GM15510 (cell line): Measurements from ENCODE around the gene HOXA9.

Experiments used
- POLR2A ChIP-seq: IDR thresholded peaks from 3 replicates; pipeline ENCODE4 v1.6.1; 2011; ENCODE audit warnings: borderline replicate concordance; ENCODE audit not compliant: insufficient read length; ENCODE audit errors: extremely low read depth

HOXA9 gene

DNA sequence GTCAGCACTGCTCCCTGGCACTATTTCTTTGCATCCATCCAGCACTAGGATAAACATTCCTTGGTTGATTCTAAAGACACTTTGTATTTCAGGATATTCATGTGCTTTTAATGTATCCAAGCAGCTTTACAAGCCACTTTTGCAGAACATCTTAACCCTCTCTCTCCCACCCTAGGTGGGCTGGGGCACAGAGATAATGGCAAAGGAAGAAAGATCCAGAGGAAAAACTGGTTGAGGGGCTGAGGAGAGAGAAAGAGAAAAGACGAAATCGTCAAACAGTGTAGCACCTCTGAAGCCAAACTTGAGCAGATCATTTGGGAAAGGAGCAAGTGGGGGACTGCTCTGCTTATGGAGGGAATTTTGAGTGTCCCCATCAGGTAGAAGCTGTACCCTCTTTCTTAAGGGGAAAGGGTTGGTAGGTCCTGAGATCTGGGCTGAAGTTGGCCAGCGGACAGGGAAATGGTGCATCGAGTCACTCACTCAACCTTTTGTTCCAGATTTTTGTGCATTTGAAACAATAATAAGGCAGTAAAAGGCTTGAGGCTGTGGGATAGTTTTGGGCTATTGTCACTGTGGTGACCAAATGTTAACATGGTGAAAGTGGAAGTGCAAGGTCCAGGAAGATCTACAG lies 38.7 kb upstream of the HOXA9 start:
- no peak for TF ChIP-seq POLR2A

DNA sequence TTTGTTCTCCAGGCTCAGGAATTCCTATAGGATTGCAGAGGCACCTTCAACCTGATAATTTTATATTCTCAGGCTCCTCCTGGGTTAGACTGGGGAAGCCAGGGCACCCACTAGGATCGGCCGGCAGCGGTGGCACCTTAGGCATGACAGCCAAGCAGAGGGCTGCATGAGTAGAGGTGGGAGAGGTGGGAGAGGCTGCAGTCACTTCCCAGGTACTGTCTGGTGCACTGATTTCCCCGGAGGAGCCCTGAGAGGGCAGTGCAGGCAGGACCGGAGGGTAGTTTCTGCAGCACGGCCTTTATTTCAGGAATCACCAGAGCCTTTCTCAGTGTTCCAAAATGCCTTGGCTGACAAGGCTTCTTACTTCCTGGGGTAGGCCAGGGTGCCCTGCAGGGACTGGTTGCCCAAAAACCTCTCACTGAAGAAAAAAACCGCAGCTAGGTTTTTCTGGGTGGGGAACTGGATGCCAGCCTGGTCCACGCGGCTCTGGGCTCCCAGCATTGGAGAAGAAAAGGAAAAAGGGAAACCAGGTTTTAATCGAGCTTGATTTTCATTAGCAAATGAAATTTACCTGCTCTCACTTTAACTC lies 38.1 kb upstream of the HOXA9 start:
- TF ChIP-seq POLR2A, result no peak

DNA sequence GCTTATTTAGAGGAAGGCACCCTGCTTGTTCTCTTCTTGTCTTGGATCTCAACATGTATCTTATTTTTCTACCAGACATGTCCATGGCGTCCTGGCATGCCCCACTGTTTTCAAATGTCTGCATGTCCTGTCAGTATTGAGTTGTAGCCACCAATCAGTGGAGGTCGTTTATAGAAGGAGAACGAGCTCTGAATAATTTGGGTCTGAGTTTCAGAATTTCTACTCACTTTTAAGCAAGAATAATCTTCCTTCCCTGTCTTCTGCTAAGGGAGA lies 37.5 kb upstream of the HOXA9 start:
- TF ChIP-seq POLR2A, result no peak

DNA sequence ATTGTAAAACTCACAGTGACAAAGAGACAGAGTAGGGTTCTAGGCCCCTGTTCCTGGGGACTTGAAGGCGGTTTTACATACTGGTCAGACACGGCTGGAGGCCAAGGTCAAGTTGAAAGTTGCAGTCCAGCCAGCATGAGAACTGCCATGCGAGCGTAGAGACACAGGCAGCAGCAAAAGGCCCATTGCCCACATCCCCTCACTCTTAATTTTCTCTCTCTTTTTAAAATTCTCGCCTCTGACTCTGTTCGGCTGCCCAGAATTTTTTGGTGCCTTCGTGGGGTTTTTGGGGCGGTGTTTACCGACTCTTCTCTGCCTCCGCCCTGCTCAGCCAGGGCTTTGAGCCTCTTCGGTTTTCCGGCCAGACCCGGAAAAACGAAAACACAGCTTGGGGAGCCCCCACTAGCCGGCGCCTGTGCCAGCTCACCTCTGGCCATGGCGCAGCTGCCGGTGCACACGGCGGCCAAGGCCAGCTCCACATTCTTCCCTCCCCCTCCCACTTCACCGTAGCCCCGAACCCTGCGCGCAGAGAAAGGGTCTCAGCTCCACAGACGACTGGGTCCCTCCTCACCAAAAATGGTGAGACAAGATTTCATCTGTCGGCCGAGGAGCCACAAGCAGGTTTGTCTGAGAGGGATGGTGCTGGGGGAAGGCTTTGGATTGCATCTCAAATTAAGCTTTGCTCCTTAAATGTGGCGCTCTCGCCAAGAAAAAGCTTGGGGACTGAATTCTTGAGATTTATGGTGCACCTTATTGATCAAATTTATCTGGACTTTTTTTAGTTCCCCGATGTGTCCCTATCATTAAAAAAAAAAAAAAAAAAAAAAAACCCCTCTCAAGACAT lies 36.9 kb upstream of the HOXA9 start:
- no peak for TF ChIP-seq POLR2A

DNA sequence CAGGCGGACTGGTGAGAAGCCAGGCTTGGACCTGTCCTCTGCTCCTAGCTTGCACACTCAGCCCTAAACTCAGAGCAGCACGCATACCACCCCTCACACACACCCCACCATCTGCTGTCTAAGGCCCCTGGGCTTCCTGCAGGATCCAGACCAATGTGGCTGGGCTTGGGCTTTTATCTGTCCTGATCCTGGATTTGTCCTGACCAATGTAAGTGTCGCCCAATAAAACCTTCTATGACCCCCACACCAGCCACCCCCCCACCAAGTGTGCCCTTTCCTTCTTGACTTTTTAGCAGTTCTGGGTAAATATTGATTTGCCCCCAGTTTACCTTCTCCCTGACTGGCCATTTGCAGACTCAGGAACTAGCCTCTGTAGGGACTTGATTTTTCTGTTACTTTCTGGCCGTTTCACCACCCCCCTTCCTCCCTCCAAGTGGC lies 36.3 kb upstream of the HOXA9 start:
- TF ChIP-seq POLR2A, result no peak

DNA sequence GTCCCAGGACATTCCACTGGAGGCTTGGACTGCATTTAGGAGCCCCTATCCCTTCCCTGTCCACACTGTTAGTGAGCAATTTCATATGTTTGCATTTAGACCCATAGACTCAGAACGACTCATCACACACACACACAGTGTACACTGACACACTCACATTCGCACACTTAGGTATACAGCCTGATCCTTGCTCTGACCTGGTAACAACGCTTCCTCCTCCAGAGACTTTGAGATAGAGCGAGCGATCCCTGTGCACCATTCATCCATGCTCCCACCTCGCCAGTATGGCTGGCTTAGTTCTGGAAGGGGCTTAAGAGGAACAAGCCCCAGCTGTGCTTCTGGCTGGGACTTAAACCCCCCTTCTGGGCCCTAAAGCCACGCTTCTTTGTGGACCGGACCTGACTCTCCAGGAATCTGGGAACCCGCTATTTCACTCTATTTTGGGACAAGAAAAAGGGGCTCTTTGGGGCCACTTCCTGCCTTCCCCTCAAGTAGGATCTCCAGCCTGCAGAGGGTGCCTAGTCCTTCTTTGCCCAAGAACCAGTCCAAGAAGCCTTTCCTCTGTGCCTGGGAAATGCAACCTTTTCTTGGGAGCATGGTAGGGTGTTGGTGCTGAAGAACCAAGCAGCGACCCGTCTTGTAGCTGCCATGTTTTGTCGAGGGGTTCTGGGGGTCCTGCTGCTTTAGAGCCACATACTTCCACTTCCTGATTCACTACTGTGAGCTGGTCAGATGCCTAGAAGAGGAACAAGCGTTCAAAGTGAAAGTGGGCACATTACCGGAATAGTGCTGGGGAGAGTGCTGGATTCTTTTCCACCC lies 35.6 kb upstream of the HOXA9 start:
- no peak for TF ChIP-seq POLR2A

DNA sequence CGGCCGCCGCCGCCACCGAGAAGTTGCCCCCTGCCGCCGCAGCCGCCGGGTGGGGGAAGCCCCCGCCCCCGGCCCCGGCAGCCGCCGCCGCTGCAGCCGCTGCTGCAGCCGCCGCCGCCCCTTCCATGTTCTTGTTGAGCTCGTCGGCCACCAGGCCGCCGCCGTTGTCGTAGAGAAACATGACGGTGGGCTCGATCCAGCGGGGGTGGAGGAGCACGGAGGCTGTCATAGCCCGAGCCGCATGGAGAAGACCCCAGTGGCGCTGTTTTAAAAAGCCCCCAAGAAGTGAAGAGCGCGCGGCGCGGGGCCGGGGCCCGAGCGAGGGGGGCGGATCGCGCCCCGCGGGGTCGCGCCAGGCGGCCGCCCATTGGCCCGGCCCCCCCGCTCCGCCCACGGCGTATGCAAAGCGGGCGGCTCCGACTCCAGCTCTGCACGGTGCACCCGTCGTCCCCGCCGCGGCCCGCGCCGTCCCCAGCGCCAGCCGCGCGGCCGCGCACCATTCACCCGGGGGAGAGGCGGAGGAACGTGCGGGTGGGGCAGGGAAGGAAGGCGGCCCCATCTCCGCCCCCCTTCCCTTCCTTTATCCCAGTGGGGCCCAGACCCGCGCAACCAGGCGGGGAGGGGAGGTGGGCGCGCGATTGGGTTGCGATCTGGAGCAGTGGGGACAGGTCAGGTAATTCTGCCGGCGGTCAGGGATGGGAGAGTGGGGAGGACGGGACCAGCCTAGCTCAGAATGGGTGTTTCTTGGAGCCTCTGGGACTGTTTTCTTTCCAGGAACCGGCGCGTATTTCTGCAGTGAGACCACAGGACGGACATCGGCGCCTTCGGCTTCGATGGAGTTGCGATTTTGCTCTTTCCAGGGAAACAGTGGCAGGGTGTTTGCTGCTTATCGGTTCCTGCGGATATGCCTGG lies 34.8 kb upstream of the HOXA9 start, which contains the start of gene HOXA13:
Gene HOXA13 (minus strand): TSS at position 243 of the 912 bp plus-strand sequence. CDS start 14 bp downstream, at position 229.
- no peak for TF ChIP-seq POLR2A

DNA sequence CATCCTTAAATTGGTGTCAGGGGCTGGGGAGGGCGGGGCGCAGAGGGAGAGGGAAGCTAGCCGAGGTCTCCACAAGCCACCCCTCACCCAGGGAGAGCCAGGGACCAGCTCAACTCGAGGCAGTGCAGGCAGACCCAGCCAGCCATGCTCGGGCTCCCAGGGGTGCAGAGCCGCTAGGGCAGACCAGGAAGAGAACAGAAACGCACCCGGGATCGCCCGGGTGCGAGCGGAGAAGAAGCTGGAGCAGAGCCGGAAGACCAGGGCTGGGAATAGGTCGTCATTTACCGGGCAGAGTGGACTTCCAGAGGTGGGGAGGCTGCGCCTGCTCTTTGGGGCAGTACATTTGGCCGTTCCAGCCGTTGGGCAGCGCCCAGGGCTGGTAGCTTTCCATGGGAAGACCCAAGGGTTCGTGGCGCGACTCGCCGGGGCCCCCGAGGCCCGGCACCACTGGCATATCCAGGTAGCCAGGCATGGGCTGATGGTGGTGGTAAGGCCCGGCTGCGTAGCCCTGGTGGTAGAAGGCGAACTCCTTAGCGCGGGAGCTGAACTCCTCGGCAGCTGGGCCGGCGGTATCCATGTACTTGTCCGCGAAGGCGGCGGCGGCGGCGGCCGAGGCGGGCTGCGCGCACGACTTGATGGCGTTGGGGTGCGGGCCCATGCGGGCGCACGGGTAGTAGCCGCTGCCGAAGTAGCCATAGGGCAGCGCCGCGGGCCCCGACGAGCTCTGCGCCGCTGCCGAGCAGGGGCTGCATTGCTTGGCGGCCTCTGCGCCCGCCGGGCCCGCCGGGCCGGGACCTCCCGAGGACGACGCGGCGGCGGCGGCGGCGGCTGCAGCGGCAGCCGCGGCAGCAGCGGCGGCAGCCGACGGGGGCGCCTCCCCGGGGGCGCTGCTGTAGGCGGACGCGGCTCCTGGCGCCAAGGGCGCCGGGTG lies 33.8 kb upstream of the HOXA9 start:
- no peak for TF ChIP-seq POLR2A

DNA sequence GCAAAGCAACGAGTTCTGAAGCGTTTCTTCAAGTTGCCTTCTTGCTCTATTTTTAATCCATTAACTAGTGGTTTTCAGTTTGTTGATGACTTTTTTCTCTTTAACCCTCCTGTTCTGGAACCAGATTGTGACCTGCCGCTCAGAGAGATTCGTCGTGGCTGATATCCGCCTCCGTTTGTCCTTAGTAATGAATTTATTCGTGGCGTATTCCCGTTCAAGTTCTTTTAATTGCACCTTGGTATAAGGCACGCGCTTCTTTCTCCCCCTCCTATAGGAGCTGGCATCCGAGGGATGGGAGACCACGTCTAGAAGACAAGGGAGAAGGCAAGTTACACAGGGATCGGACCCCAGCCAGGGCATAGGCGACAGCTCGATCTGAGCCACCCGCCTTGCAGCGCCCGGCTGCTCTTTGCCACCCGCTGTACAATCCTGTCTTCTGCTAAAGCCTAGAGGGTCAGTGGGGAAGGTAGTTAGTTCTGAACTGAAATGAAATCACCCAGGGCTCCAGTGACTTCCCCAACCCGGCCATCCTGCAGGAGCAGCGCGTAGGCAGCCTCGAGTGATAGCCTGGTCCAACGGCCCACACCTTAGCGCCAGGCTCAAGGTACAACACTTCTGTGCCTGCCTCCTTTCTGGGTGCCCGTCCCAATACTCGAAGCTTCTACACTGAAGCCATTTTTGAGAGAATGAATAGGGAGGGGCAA lies 33.0 kb upstream of the HOXA9 start:
- TF ChIP-seq POLR2A, result no peak

DNA sequence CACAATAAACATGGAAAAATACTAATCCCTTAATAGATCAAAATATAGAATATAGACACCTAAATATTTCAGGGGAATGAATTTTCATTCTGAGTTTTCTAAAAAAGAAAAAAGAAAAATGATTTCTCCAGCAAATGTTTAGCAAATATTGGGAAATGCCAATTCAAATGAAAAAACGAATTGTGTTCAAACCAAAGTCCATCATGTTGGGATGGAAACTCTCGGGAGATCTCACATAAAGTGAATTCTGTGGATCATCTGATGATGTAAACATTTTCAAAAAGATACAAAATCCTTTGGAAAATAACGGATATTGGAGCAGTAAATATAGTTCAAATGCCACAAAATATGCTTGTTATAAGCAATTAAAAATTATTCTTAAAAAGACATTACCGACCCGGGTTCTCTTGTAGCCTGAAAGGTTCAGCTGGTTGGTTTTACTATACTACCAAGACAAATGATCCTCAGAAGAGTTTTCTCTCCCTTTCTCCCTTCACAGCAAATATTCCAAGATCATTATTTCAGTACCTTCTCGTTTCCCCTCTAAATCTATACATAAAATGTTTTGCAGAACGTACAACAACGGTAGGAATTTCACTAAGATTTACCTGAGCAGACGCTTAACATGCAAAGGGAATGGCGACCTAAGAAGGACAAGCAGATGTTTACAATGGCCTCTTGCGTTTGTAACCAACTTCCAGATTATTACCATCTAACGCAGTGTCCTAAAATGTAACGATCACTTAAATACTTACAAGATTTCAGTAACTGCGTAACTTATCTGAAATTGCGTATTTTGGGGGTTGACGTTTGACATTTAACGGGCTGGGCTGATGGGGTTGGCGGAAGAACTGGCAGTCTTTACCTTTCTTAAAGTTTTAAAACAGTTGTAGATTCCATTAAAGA lies 32.1 kb upstream of the HOXA9 start:
- TF ChIP-seq POLR2A, result no peak

DNA sequence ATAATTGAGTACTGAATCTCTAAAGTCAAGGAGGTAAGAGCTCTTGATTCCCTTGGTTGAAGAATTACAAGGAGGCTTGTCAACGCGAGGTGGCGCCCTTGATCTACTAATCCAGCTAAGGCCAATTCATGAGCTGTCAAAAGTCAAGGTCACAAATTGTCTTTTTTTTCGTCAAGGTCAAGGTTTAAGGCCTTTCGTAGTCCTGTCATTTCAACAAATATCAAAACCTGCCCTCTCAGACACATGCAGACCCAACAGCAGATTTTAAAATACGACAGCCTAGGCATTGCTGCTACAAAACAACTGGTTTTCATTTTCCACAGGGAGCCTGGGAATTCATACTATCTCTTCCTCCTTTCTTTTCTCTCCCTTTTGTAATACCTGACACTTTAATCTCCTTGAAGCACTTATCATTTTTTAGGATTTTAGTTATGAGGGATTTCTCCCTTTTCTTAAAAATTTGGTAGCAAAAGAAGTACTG lies 31.0 kb upstream of the HOXA9 start:
- no peak for TF ChIP-seq POLR2A
